ENCODE measurements around the gene HOXB6.

Gene HOXB6

DNA sequence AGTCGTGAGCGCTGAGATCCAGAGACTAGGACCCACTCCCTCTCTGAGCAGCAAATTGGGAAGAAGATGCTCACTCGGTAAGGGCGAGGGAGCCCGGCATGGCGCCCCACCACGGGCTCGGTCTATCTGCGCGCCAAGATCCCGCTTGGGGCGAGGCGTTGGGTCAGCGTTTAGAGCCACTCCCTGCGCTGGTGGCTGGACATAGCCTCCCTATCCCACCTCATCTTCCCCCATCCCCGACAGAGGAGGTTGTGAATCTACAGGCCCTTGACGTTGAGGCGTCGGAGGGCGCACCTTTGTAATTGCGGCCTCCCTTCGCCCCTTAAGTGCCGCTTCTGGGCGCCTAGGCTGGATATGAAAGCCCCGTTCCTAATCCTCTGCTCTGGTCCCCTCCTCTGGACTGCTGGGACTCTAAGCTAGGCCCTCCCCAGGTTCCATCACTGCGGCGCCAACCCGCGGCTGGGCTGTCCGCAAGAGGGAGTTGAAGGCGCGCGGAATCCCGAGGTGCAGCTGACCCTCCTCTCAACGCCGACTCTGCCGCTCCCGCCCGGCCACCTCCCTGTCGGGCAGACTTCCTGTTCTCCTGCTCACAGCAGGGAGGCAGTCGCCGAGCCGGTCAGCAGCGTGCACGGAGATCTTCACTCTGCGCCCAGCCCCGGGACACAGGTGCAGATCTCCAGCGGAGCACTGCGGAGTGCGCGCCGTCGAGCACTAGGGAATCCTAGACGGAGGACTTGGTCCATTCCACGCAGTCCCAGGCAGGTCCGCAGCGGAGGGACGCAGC is 37.5 kb upstream of the HOXB6 start:
- intact Hi-C loops (cut with DNase I; ENCODE audit: low total_unique reads), result no loop called here
- H3K4me3 ChIP-seq, result no peak overlapping the region
- peaks cover 0 to 14% (median 8%) of the 10 kb centered on the region in 4 donors for H3K4me1 ChIP-seq

DNA sequence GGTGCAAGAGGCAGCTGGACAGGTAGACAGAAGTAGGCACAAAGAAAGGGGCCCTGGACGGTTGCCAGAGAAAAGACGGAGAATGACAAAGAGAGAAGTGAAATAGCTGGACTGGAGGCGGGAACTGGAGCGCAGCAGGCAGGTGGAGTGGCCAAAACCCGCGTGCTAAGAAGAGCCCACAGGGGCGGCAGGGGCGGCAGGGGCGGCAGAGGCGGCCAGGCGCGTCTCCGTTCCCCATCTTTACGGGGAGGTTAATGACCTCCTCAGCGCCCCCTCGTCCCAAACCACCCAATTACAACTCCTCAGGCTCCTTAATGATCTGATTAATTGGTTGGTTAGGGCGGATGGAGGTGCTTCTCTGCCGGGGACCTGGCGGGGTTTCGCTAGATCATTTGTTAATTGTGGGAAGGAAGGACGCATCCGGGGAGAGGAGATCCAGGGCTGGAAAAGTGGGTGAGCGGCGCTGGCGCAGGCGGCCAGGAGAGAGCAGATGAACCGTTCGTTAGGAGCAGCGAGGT is 36.8 kb upstream of the HOXB6 start:
- no peaks in the 10 kb centered on the region for H3K36me3 ChIP-seq
- intact Hi-C loops (cut with DNase I; ENCODE audit: low total_unique reads), result no loop called here
- TF ChIP-seq, protein P1, sequence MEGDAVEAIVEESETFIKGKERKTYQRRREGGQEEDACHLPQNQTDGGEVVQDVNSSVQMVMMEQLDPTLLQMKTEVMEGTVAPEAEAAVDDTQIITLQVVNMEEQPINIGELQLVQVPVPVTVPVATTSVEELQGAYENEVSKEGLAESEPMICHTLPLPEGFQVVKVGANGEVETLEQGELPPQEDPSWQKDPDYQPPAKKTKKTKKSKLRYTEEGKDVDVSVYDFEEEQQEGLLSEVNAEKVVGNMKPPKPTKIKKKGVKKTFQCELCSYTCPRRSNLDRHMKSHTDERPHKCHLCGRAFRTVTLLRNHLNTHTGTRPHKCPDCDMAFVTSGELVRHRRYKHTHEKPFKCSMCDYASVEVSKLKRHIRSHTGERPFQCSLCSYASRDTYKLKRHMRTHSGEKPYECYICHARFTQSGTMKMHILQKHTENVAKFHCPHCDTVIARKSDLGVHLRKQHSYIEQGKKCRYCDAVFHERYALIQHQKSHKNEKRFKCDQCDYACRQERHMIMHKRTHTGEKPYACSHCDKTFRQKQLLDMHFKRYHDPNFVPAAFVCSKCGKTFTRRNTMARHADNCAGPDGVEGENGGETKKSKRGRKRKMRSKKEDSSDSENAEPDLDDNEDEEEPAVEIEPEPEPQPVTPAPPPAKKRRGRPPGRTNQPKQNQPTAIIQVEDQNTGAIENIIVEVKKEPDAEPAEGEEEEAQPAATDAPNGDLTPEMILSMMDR (IDR thresholded peaks at IDR 0.05), result no peak
- peaks cover 0 to 97% of the 10 kb centered on the region in 2 donors for H3K27me3 ChIP-seq
- H3K27ac ChIP-seq, result no peak overlapping the region
- H3K4me3 ChIP-seq, result no peak overlapping the region
- H3K4me1 ChIP-seq, result peaks cover 0 to 12% (median 4%) of the 10 kb centered on the region in 4 donors
- H3K9me3 ChIP-seq, result no peaks in the 10 kb centered on the region
- no peak for DNase-seq

More for the DNA sequence above, 37.5 kb upstream of the HOXB6 start:
- no peak for DNase-seq
- Histone ChIP-seq H3K27me3 (peaks cover 0 to 97% of the 10 kb centered on the region in 2 donors), H3K36me3 (no peaks in the 10 kb centered on the region), H3K9me3 (no peaks in the 10 kb centered on the region), H3K27ac (no peak overlapping the region)
- TF ChIP-seq, protein P1 (IDR thresholded peaks at IDR 0.05), result no peak

DNA sequence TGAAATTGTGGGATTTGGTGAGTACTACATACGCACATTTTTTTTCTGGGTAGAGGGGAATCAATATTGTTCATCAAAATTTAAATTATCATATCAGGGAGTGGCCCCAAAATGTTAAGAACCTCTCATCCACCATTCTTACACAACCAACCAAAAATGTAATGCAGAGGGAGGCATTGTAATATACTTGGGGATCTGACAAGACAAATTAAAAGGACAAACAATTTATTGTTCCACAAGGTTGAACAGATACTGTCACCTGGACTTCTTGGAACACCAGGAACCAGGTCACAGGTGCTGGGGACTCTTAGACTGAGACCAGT is 36.0 kb upstream of the HOXB6 start:
- H3K4me1 ChIP-seq, result peaks cover 0 to 9% (median 2%) of the 10 kb centered on the region in 4 donors
- peaks cover 0 to 97% of the 10 kb centered on the region in 2 donors for H3K27me3 ChIP-seq
- H3K36me3 ChIP-seq, result no peaks in the 10 kb centered on the region
- no peak overlapping the region for H3K4me3 ChIP-seq
- DNase-seq, result no peak
- no peaks in the 10 kb centered on the region for H3K9me3 ChIP-seq
- TF ChIP-seq, protein P1 (IDR thresholded peaks at IDR 0.05), result no peak
- no peak overlapping the region for H3K27ac ChIP-seq
- intact Hi-C loops (cut with DNase I; ENCODE audit: low total_unique reads), result no loop called here

DNA sequence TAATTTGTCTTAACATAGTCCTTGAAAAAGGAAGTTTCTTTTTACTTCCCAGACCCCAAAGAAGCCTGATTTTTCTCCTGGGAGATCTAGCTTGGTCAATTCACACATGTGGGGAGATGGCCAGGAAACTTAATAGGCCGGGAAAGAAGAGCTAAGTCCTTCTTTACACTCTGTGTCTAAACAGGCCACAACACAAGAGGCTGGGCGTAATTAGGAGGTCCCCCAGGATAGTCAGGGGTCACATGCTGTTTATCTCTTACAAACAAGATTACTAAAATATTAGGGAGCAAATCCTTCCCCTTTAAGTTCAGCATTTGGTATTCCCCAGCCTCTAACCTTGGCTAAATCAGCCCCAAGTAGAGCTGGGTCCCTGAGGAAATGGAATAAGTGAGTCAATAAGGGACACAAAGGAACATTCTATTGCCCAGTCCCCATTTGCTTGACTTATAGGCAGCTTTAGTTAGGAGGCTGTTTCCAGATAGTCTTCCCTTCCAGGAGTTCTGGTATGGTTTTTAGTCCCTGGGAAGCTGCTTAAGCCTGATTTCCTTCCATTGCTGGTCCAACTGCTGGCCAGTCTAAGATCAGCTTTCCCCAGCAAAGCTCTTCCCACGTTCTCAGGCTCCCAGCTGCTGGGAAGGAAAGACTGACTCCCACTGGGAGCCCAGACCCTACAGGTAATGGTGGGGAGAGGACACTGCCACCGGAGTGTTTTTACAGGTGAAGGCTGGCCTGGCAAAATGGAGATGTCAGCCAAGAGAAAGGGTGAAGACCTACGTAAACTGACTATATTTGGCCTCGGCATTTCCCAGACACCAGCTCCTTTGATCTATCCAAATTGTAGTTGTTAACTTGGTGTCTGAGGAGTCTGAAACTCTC is 35.4 kb upstream of the HOXB6 start:
- Histone ChIP-seq H3K4me3 (no peak overlapping the region), H3K27ac (no peak overlapping the region), H3K27me3 (peaks cover 0 to 97% of the 10 kb centered on the region in 2 donors), H3K4me1 (peaks cover 0 to 8% (median 2%) of the 10 kb centered on the region in 4 donors), H3K9me3 (no peaks in the 10 kb centered on the region), H3K36me3 (no peaks in the 10 kb centered on the region)
- intact Hi-C loops (cut with DNase I; ENCODE audit: low total_unique reads), result no loop called here
- no peak for DNase-seq
- TF ChIP-seq, protein P1 (IDR thresholded peaks at IDR 0.05), result no peak

DNA sequence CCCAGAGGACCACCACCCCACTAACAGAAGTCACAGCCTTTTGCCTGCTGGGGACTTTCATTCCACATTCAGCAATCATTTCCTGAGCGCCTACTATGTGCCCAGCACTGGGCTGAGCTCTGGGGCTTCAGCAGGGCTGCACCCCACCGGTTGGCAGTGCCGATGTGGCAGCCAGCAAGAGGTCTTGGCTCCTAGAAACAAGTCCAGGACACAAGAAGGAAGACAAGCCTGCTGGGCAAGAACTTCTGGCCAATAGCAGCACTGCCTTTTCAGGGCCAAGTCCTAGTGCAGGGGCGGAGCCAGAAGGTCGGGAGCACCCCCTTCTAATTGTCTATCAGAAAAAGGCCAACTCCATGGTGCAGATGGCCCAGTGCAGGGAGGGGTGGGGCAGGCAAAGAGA is 34.4 kb upstream of the HOXB6 start:
- Histone ChIP-seq H3K4me1 (peaks cover 0 to 8% (median 2%) of the 10 kb centered on the region in 4 donors), H3K4me3 (no peak overlapping the region), H3K9me3 (no peaks in the 10 kb centered on the region), H3K36me3 (no peaks in the 10 kb centered on the region), H3K27ac (no peak overlapping the region), H3K27me3 (peaks cover 0 to 97% of the 10 kb centered on the region in 2 donors)
- intact Hi-C loops (cut with DNase I; ENCODE audit: low total_unique reads), result no loop called here
- TF ChIP-seq, protein P1 (IDR thresholded peaks at IDR 0.05), result no peak
- no peak for DNase-seq
